Endothelial cell (in vitro differentiated cells): ENCODE results near the gene SAMD4A. TPM values are rescaled to one million over a fixed set of nuclear protein-coding genes. Genes with fewer than 3 reads are reported as not detected.

Experiments used
- DNase-seq: peaks from one replicate; pipeline ENCODE4 v3.0.0; 2021; ENCODE audit warnings: low spot score
- H3K27ac Mint-ChIP-seq: one replicate; pipeline ENCODE4 v1.8.0; 2021; ENCODE audit warnings: mixed read lengths, inconsistent platforms; ENCODE audit not compliant: unreplicated experiment
- H3K27me3 Mint-ChIP-seq: one replicate; pipeline ENCODE4 v1.8.0; 2021; ENCODE audit warnings: mild to moderate bottlenecking, moderate library complexity, mixed read lengths, inconsistent platforms; ENCODE audit not compliant: unreplicated experiment
- H3K36me3 Mint-ChIP-seq: one replicate; pipeline ENCODE4 v1.8.0; 2021; ENCODE audit warnings: mild to moderate bottlenecking, low read depth, mixed read lengths, inconsistent platforms; ENCODE audit not compliant: unreplicated experiment
- H3K4me1 Mint-ChIP-seq: one replicate; pipeline ENCODE4 v1.8.0; 2021; ENCODE audit warnings: mild to moderate bottlenecking, mixed read lengths, inconsistent platforms; ENCODE audit not compliant: unreplicated experiment
- H3K4me3 Mint-ChIP-seq: one replicate; pipeline ENCODE4 v1.8.0; 2021; ENCODE audit warnings: mild to moderate bottlenecking, mixed read lengths, inconsistent platforms; ENCODE audit not compliant: unreplicated experiment
- H3K9me3 Mint-ChIP-seq: one replicate; pipeline ENCODE4 v1.8.0; 2021; ENCODE audit warnings: mixed read lengths, inconsistent platforms; ENCODE audit not compliant: unreplicated experiment
- total RNA-seq: library from RNA; stranded (reverse); fragmentation: NEBNext Ultra II Directional; extraction: Animal tissue kit (Norgen Biotek cat#: 25700); gene quantifications from one replicate; pipeline ENCODE4 v1.2.1, GENCODE V29; 2021; ENCODE audit not compliant: unreplicated experiment
- TF ChIP-seq, protein P1 (sequence below): fragments of 200-600 bp; sonication (generic); IDR thresholded peaks from one replicate; pipeline ENCODE4 v1.5.0; 2021; ENCODE audit warnings: antibody characterized with exemption; ENCODE audit not compliant: unreplicated experiment

The SAMD4A gene
- total RNA-seq, 1 donor from 2014 or later: 9.2 TPM

DNA sequence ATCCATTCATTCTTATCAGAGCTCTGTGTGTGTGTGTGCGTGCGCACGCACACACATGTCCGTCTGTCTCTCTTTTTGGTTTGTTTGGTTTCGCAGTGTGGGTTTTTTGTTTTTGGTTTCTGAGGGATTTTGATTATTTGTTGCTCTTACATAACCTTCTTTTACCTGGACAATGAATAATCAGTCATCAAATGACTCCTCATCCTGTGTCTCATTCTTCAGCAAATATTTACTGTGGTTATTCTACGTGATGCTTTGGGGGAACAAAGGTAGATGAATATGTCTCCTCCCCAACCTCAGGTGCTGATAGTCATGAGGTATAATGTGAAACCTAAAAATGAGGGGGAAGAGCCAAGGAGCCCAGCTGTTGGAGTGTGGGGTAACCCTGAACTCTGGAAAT lies 92.4 kb downstream of the SAMD4A start:
- Mint-ChIP-seq H3K4me3 (no peak overlapping the region), H3K27me3 (no peaks in the 10 kb centered on the region), H3K27ac (peak overlapping the region; percentile 77), H3K9me3 (no peaks in the 10 kb centered on the region), H3K36me3 (no peaks in the 10 kb centered on the region), H3K4me1 (peaks cover 27% of the 10 kb centered on the region)
- no peak for DNase-seq
- TF ChIP-seq, protein P1, sequence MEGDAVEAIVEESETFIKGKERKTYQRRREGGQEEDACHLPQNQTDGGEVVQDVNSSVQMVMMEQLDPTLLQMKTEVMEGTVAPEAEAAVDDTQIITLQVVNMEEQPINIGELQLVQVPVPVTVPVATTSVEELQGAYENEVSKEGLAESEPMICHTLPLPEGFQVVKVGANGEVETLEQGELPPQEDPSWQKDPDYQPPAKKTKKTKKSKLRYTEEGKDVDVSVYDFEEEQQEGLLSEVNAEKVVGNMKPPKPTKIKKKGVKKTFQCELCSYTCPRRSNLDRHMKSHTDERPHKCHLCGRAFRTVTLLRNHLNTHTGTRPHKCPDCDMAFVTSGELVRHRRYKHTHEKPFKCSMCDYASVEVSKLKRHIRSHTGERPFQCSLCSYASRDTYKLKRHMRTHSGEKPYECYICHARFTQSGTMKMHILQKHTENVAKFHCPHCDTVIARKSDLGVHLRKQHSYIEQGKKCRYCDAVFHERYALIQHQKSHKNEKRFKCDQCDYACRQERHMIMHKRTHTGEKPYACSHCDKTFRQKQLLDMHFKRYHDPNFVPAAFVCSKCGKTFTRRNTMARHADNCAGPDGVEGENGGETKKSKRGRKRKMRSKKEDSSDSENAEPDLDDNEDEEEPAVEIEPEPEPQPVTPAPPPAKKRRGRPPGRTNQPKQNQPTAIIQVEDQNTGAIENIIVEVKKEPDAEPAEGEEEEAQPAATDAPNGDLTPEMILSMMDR: no peak

DNA sequence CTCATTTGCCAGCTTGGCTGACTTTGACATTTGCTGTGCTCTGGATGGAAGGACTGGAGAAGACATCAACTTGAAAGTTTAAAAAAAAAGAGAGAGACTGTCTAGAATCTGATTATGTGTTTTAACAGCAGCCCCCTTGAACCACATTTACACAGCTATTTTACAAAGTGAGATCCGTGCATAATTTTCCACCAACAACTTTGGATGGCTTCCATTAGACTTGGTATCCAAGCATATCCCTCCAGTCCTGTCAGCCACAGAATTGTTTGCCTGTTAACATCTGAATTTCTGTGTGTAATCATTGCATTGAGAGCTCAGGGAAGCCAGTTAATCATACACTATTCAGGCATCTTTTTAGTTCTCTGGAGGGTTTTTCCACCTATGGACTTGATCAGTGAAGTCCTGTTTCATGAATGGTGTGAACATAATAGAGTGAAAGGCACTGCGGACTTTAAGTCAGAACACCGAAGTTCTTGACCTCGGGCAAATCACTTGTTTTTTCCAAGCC lies 93.7 kb downstream of the SAMD4A start:
- H3K9me3 Mint-ChIP-seq: no peaks in the 10 kb centered on the region
- H3K36me3 Mint-ChIP-seq: no peaks in the 10 kb centered on the region
- no peak overlapping the region for H3K27ac Mint-ChIP-seq
- H3K4me1 Mint-ChIP-seq: peaks cover 26% of the 10 kb centered on the region
- H3K27me3 Mint-ChIP-seq: no peaks in the 10 kb centered on the region
- TF ChIP-seq, protein P1: no peak
- no peak overlapping the region for H3K4me3 Mint-ChIP-seq
- DNase-seq: no peak

GRCh38 chr14:54662491-54663133 lies 95.7 kb downstream of the SAMD4A start:
- TF ChIP-seq, protein P1: no peak
- H3K36me3 Mint-ChIP-seq: no peaks in the 10 kb centered on the region
- peaks cover 1% of the 10 kb centered on the region for H3K27me3 Mint-ChIP-seq
- peaks cover 26% of the 10 kb centered on the region for H3K4me1 Mint-ChIP-seq
- no peak for DNase-seq
- no peaks in the 10 kb centered on the region for H3K9me3 Mint-ChIP-seq
- no peak overlapping the region for H3K27ac Mint-ChIP-seq
- H3K4me3 Mint-ChIP-seq: no peak overlapping the region

- no peaks in the 10 kb centered on the region for H3K9me3 Mint-ChIP-seq
- peaks cover 17% of the 10 kb centered on the region for H3K4me1 Mint-ChIP-seq
- no peaks in the 10 kb centered on the region for H3K36me3 Mint-ChIP-seq
- no peak overlapping the region for H3K4me3 Mint-ChIP-seq
- no peak for DNase-seq
- TF ChIP-seq, protein P1: no peak
- H3K27ac Mint-ChIP-seq: no peak overlapping the region
- peaks cover 1% of the 10 kb centered on the region for H3K27me3 Mint-ChIP-seq
Observed at GRCh38 chr14:54664961-54665360, 98.0 kb downstream of the SAMD4A start.

DNA sequence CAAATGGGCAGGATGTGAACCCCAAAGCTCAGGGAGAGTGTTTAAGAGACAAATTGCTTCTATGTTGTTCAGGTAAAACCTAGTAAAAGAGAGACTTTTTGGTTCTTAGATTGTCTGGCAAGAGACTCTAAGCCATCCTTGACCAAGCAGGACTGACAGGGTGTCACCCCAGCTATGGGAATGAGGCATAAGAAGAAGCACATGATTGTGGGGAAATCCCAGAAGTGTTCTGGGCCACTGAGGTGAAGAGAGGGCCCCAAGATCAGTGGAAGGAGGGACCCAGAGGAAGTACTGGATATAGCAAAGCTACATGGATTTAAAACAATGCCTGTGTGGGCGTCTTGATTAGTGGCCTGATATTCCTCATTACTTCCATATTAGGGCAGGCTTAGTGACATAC lies 99.0 kb downstream of the SAMD4A start:
- TF ChIP-seq, protein P1: no peak
- no peak overlapping the region for H3K27ac Mint-ChIP-seq
- no peak for DNase-seq
- no peaks in the 10 kb centered on the region for H3K36me3 Mint-ChIP-seq
- H3K4me3 Mint-ChIP-seq: no peak overlapping the region
- peaks cover 3% of the 10 kb centered on the region for H3K27me3 Mint-ChIP-seq
- H3K4me1 Mint-ChIP-seq: peaks cover 17% of the 10 kb centered on the region
- H3K9me3 Mint-ChIP-seq: no peaks in the 10 kb centered on the region
